GM06990 (cell line): ENCODE measurements around the gene UBA52.
"Not testable (repeated sequence)": the region's sequence is repeated elsewhere in the genome, so short reads cannot be mapped to it uniquely, and the experiment has no call there.

Experiments
- DNase-seq: peaks from one replicate; pipeline ENCODE4 v3.0.0-alpha.2; 2011; ENCODE audit not compliant: insufficient read length; ENCODE audit errors: extremely low read depth
- H3K27me3 ChIP-seq: replicated peaks from 2 replicates; pipeline ENCODE4 v1.6.0; 2011; ENCODE audit warnings: low read length; ENCODE audit not compliant: control insufficient read depth, insufficient read depth
- H3K36me3 ChIP-seq: 2 replicates; pipeline ENCODE4 v1.5.1; 2011; ENCODE audit warnings: low read length; ENCODE audit not compliant: control insufficient read depth, insufficient read depth
- H3K4me3 ChIP-seq: replicated peaks from 2 replicates; pipeline ENCODE4 v1.5.1; 2011; ENCODE audit warnings: low read depth, mild to moderate bottlenecking, control low read depth, low read length
- TF ChIP-seq, protein P1 (sequence below): IDR thresholded peaks from 2 replicates; pipeline ENCODE4 v1.5.1; 2011; ENCODE audit warnings: low read length, control low read depth, mild to moderate bottlenecking, inconsistent platforms; ENCODE audit not compliant: insufficient read depth, poor library complexity, severe bottlenecking

UBA52 gene

DNA sequence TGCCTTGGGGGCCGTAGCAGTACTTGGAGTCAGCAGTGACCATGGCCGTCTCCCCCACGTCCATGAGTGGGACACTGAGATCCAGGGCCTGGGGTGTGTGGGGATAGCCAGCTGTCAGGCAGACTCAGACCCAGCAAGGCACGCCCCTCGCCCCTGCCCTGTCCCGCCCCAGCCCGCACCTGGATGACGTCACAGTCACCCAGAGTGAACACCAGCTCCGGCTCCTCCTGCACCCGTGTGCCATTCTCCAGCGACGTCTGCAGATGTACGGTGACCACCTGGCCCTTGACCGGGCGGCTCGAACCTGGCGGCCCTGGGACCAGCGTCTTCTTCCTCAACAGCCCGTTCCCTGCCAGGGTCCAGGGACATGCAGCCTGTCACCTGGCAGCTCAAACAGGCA, 32.3 kb upstream of the UBA52 start:
- DNase-seq, result no peak
- Histone ChIP-seq H3K27me3 (no peaks in the 10 kb centered on the region), H3K4me3 (no peak overlapping the region), H3K36me3 (peaks cover 30% of the 10 kb centered on the region)
- TF ChIP-seq, protein P1, sequence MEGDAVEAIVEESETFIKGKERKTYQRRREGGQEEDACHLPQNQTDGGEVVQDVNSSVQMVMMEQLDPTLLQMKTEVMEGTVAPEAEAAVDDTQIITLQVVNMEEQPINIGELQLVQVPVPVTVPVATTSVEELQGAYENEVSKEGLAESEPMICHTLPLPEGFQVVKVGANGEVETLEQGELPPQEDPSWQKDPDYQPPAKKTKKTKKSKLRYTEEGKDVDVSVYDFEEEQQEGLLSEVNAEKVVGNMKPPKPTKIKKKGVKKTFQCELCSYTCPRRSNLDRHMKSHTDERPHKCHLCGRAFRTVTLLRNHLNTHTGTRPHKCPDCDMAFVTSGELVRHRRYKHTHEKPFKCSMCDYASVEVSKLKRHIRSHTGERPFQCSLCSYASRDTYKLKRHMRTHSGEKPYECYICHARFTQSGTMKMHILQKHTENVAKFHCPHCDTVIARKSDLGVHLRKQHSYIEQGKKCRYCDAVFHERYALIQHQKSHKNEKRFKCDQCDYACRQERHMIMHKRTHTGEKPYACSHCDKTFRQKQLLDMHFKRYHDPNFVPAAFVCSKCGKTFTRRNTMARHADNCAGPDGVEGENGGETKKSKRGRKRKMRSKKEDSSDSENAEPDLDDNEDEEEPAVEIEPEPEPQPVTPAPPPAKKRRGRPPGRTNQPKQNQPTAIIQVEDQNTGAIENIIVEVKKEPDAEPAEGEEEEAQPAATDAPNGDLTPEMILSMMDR, result no peak

DNA sequence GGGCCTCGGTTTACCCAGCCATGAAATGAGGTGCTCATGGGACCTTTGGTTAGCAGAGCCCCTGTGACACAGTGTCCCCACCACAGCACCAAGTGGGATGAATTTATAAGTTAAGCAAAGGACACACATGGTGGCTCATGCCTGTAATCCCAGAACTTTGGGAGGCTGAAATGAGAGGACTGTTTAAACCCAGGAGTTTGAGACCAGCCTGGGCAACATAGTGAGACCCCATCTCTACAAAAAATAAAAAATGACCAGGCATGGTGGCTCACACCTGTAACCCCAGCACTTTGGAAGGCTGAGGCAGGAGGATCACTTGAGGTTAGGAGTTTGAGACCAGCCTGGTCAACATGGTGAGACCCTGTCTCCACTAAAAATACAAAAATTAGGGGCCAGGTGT, 31.5 kb upstream of the UBA52 start:
- H3K36me3 ChIP-seq, result peaks cover 30% of the 10 kb centered on the region
- not testable (repeated sequence) for DNase-seq, H3K4me3 ChIP-seq, H3K27me3 ChIP-seq

DNA sequence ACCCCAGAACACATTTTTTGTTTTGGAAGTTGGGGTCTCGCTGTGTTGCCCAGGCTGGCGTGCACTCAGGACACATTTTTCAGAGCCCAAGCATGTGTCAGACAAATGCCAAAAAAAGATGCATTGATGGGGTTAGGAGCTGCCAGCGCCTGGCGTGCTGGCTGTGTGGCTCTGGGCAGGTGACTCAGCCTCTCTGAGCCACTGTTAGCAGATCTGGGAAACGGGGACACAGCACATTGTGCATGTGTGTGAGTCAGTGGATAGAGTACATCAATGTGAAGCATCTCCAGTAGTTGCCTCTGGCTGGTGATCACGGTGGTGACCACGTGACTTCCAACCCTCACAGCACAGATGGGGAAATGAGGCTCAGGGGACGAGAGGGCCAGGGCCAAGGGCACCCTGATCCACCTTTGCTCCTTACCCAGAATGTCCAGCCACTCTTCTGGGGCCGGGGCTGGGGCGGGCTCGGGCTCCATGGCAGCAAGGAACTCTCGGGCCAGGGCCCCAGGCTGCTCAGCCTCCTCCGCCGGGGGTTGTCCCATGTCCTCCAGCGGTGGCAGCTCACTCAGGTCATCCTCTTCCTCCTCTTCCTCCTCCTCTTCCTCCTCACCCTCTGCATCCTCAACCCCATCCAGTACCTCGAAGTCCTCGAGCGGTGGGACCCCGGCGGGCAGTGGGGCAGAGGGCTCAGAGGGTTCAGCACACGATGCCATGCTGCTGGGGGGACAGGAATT, 30.2 kb upstream of the UBA52 start:
- Histone ChIP-seq H3K36me3 (peaks cover 24% of the 10 kb centered on the region), H3K4me3 (no peak overlapping the region)
- DNase-seq, result no peak

GRCh38 chr19:18541992-18542940, 29.4 kb upstream of the UBA52 start:
- peak overlapping the region; percentile 87 for H3K4me3 ChIP-seq
- H3K27me3 ChIP-seq, result no peaks in the 10 kb centered on the region
- no peak for DNase-seq
- peaks cover 19% of the 10 kb centered on the region for H3K36me3 ChIP-seq
- TF ChIP-seq, protein P1, result no peak

More for the DNA sequence above, 30.2 kb upstream of the UBA52 start:
- H3K27me3 ChIP-seq, result no peaks in the 10 kb centered on the region
- TF ChIP-seq, protein P1, result no peak

DNA sequence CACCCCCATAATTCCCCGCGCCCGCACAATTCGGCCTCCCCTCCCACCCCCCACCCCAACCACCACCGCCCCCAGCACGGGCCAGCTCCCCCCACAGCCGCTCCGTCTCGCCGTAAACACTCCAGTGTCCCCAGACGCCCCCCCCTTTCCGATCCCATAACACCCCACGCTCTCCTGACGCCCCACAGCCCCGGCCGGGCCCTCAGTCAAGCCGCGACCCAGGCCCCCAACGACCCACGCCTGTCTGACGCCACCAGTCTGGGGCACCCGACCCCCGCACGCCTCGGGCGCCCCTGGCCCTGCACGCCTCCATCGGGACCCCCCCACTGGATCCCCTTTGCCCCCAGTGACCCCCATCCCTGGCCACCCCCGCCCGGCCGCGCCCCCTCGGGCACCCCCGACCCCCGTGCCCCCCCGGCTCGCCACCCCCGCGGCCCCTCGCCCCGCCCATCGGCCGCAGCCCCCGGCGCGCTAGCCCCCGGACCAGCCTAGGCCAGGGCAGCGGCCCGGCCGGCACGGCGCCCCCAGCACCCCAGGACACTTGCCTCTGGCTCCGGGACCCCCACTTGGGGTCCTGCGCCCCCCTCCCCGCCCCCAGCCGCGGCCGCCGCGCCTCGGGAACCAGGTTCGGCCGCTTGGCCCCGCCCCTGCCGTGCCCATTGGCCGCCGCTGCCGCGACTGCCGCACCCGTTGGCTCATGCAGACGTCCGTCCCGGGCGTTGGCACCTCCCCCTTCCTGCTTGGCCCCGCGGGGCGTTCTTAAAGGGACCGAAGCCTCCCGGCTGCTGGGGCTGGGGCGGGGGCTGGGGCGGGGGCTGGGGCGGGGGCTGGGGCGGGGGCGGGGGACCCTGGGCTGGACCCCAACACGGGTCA, 28.5 kb upstream of the UBA52 start, which contains the start of gene FKBP8:
Gene FKBP8 (minus strand): TSS at position 633 of the 873 bp plus-strand sequence. CDS start 1,603 bp downstream, outside the sequence.
- TF ChIP-seq, protein P1, result no peak
- Histone ChIP-seq H3K27me3 (no peaks in the 10 kb centered on the region), H3K4me3 (peak within 1 kb of the TSS; percentile 87), H3K36me3 (peaks cover 15% of the 10 kb centered on the region)
- DNase-seq, result peak; percentile 90
